Endodermal cell (in vitro differentiated cells): ENCODE results near the gene SDK1. TPM values are rescaled to one million over a fixed set of nuclear protein-coding genes. Genes with fewer than 3 reads are reported as not detected.

Experiments used
- DNase-seq: peaks from one replicate; pipeline ENCODE4 v3.0.0-alpha.2; 2017
- H3K27ac ChIP-seq: 2 replicates; pipeline ENCODE4 v1.5.1; 2013; ENCODE audit warnings: mild to moderate bottlenecking, low read depth, low read length, moderate library complexity
- H3K27me3 ChIP-seq: 2 replicates; pipeline ENCODE4 v1.6.1; 2013; ENCODE audit warnings: mild to moderate bottlenecking, low read length, moderate library complexity; ENCODE audit not compliant: insufficient read depth, control insufficient read depth, poor library complexity, severe bottlenecking
- H3K36me3 ChIP-seq: 2 replicates; pipeline ENCODE4 v1.7.0; 2013; ENCODE audit warnings: mild to moderate bottlenecking, low read length, moderate library complexity; ENCODE audit not compliant: control insufficient read depth, insufficient read depth
- H3K4me1 ChIP-seq: one replicate; pipeline ENCODE4 v1.7.0; 2013; ENCODE audit warnings: low read length; ENCODE audit not compliant: control insufficient read depth, insufficient read depth
- H3K4me3 ChIP-seq: 2 replicates; pipeline ENCODE4 v1.5.1; 2013; ENCODE audit warnings: mild to moderate bottlenecking, low read length, moderate library complexity
- H3K9ac ChIP-seq: 2 replicates; pipeline ENCODE4 v1.6.1; 2013; ENCODE audit warnings: mild to moderate bottlenecking, low read length, moderate library complexity; ENCODE audit not compliant: poor library complexity, severe bottlenecking; ENCODE audit errors: extremely low read depth
- H3K9me3 ChIP-seq: 2 replicates; pipeline ENCODE4 v1.6.1; 2013; ENCODE audit warnings: mild to moderate bottlenecking, low read length, moderate library complexity; ENCODE audit not compliant: control insufficient read depth
- H3K27ac Mint-ChIP-seq: 2 replicates; pipeline ENCODE4 v1.8.0; 2020; ENCODE audit warnings: mixed read lengths
- H3K27me3 Mint-ChIP-seq: 2 replicates; pipeline ENCODE4 v1.8.0; 2021; ENCODE audit warnings: mild to moderate bottlenecking, mixed read lengths; ENCODE audit not compliant: insufficient read depth
- H3K36me3 Mint-ChIP-seq: 2 replicates; pipeline ENCODE4 v1.8.0; 2020; ENCODE audit warnings: low read depth, mixed read lengths
- H3K4me1 Mint-ChIP-seq: 2 replicates; pipeline ENCODE4 v1.8.0; 2020; ENCODE audit warnings: mixed read lengths
- H3K4me3 Mint-ChIP-seq: 2 replicates; pipeline ENCODE4 v1.8.0; 2020; ENCODE audit warnings: mild to moderate bottlenecking, moderate library complexity, mixed read lengths
- H3K9me3 Mint-ChIP-seq: 2 replicates; pipeline ENCODE4 v1.8.0; 2020; ENCODE audit warnings: mild to moderate bottlenecking, mixed read lengths
- CTCF ChIP-seq: fragments of 200-600 bp; sonication (generic); conservative IDR thresholded peaks from 2 replicates; pipeline ENCODE4 v1.5.0; 2021; ENCODE audit warnings: antibody characterized with exemption, mild to moderate bottlenecking
- WGBS, 2 experiments: methylation state at CpG; one replicate each; pipeline versions ENCODE4 v1.1.5 to v1.1.7; 2013; ENCODE audit warnings: missing lambda C conversion rate in 2 of 2, mixed read lengths in 1 of 2; ENCODE audit not compliant: insufficient coverage in 1 of 2, insufficient read length in 1 of 2; 5-methylcytosine and 5-hydroxymethylcytosine counted together
- total RNA-seq, 2 donors: library from RNA; stranded (reverse); fragmentation: NEBNext Ultra II Directional in 1 of 2; extraction: Animal tissue kit (Norgen Biotek cat#: 25700) in 1 of 2; gene quantifications; 2 replicates in 1 of 2; 3 replicates in 1 of 2; pipeline ENCODE4 v1.2.1, GENCODE V29; 2021

SDK1 gene
- total RNA-seq, 2 donors from 2014 or later: 22.7 to 23.1 TPM

- no peak overlapping the region for H3K9ac ChIP-seq
- WGBS, 2 experiments: 78 to 87% methylated on average over 4 to 12 of the region's 12 CpGs
- DNase-seq: no peak
- Mint-ChIP-seq H3K36me3 (no peaks in the 10 kb centered on the region), H3K27ac (no peak overlapping the region), H3K9me3 (peaks cover 7% of the 10 kb centered on the region), H3K27me3 (peaks cover 10% of the 10 kb centered on the region), H3K4me3 (no peak overlapping the region), H3K4me1 (no peaks in the 10 kb centered on the region)
- no peak overlapping the region for H3K27ac ChIP-seq
- no peak overlapping the region for H3K4me3 ChIP-seq
- H3K36me3 ChIP-seq: no peaks in the 10 kb centered on the region
- H3K9me3 ChIP-seq: no peaks in the 10 kb centered on the region
- H3K27me3 ChIP-seq: no peaks in the 10 kb centered on the region
- no peak for TF ChIP-seq CTCF
- no peaks in the 10 kb centered on the region for H3K4me1 ChIP-seq
Observed at GRCh38 chr7:4270268-4270667, 969.2 kb downstream of the SDK1 start.

GRCh38 chr7:4270941-4271715 lies 970.1 kb downstream of the SDK1 start:
- no peak overlapping the region for H3K9ac ChIP-seq
- Mint-ChIP-seq H3K9me3 (peaks cover 8% of the 10 kb centered on the region), H3K27me3 (peaks cover 2% of the 10 kb centered on the region), H3K4me1 (no peaks in the 10 kb centered on the region), H3K4me3 (no peak overlapping the region), H3K27ac (no peak overlapping the region), H3K36me3 (no peaks in the 10 kb centered on the region)
- WGBS, 2 experiments: 82 to 85% methylated on average over 8 to 13 of the region's 13 CpGs
- no peak for DNase-seq
- H3K36me3 ChIP-seq: no peaks in the 10 kb centered on the region
- no peak overlapping the region for H3K4me3 ChIP-seq
- no peak overlapping the region for H3K27ac ChIP-seq
- no peaks in the 10 kb centered on the region for H3K9me3 ChIP-seq
- no peak for TF ChIP-seq CTCF
- H3K27me3 ChIP-seq: no peaks in the 10 kb centered on the region
- H3K4me1 ChIP-seq: no peaks in the 10 kb centered on the region

GRCh38 chr7:4271716-4272015 lies 970.6 kb downstream of the SDK1 start:
- Mint-ChIP-seq H3K9me3 (peaks cover 13% of the 10 kb centered on the region), H3K4me1 (no peaks in the 10 kb centered on the region)
- WGBS, 2 experiments: 77 to 86% methylated on average over 7 to 10 of the region's 10 CpGs

More at GRCh38 chr7:4271716-4272015, 970.6 kb downstream of the SDK1 start:
- Histone ChIP-seq H3K9me3 (no peaks in the 10 kb centered on the region), H3K36me3 (no peaks in the 10 kb centered on the region), H3K4me1 (no peaks in the 10 kb centered on the region), H3K9ac (no peak overlapping the region), H3K27ac (no peak overlapping the region), H3K4me3 (no peak overlapping the region), H3K27me3 (no peaks in the 10 kb centered on the region)
- H3K4me3 Mint-ChIP-seq: no peak overlapping the region
- no peak for DNase-seq
- no peaks in the 10 kb centered on the region for H3K36me3 Mint-ChIP-seq
- H3K27ac Mint-ChIP-seq: no peak overlapping the region
- TF ChIP-seq CTCF: no peak
- H3K27me3 Mint-ChIP-seq: no peaks in the 10 kb centered on the region
